SU-DHL-6 (cell line): ENCODE data around the gene LAMA1.

ENCODE experiments used
- EZH2phosphoT487 ChIP-seq: fragments of 200-600 bp; sonication (generic), shearing (Covaris generic); conservative IDR thresholded peaks from 2 replicates; pipeline ENCODE4 v1.6.1; 2018; ENCODE audit warnings: mild to moderate bottlenecking, antibody characterized with exemption, low read length, moderate library complexity, mixed read lengths
- TF ChIP-seq, protein P1 (sequence below): fragments of 200-600 bp; sonication (generic); IDR thresholded peaks from one replicate; pipeline ENCODE4 v1.5.1; 2017; ENCODE audit warnings: antibody characterized with exemption, mild to moderate bottlenecking, low read length, moderate library complexity; ENCODE audit not compliant: insufficient read depth, poor library complexity, severe bottlenecking

DNA sequence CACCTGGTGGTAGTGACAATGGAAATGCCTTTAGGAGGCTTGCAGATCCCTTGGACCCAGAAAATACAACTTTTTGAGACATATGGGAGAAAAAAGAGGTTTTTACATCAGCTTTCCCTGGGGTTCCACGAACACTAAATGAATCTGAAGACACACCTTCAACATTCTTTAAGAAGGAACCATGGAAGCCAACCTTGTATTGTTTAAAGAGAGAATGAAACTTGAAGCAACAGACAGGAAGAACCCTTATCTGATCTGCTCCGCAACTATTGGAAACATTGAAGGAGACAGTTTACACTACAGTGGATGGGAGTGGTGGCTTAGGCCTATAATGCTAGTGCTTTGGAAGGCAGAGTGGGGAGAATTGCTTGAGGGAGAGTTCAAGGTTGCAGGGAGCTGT is 190.4 kb downstream of the LAMA1 start:
- TF ChIP-seq, protein P1, sequence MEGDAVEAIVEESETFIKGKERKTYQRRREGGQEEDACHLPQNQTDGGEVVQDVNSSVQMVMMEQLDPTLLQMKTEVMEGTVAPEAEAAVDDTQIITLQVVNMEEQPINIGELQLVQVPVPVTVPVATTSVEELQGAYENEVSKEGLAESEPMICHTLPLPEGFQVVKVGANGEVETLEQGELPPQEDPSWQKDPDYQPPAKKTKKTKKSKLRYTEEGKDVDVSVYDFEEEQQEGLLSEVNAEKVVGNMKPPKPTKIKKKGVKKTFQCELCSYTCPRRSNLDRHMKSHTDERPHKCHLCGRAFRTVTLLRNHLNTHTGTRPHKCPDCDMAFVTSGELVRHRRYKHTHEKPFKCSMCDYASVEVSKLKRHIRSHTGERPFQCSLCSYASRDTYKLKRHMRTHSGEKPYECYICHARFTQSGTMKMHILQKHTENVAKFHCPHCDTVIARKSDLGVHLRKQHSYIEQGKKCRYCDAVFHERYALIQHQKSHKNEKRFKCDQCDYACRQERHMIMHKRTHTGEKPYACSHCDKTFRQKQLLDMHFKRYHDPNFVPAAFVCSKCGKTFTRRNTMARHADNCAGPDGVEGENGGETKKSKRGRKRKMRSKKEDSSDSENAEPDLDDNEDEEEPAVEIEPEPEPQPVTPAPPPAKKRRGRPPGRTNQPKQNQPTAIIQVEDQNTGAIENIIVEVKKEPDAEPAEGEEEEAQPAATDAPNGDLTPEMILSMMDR = no peak
- TF ChIP-seq EZH2phosphoT487 = no peak
